PC-3 (cell line): Measurements from ENCODE around the gene RTN4RL1.

ENCODE experiments used
- CTCF ChIP-seq: fragments of 300-600 bp; sonication (generic); conservative IDR thresholded peaks from 2 replicates; pipeline ENCODE4 v1.5.1; 2017; ENCODE audit warnings: antibody characterized with exemption, low read depth, mild to moderate bottlenecking, low read length
- EZH2phosphoT487 ChIP-seq: fragments of 300-600 bp; sonication (generic); IDR thresholded peaks from 2 replicates; pipeline ENCODE4 v1.6.1; 2018; ENCODE audit warnings: mild to moderate bottlenecking, antibody characterized with exemption, low read length, borderline replicate concordance

GRCh38 chr17:2042390-2042847 lies 17.3 kb upstream of the RTN4RL1 start:
- no peak for TF ChIP-seq EZH2phosphoT487
- no peak for TF ChIP-seq CTCF
